ENCODE results near the gene OR6J1. TPM values are rescaled to one million over a fixed set of nuclear protein-coding genes. Genes with fewer than 3 reads are reported as not detected.
"Not testable (repeated sequence)": the region's sequence is repeated elsewhere in the genome, so short reads cannot be mapped to it uniquely, and the experiment has no call there.

The OR6J1 gene
- total RNA-seq, 2 experiments from 2014 or later: not detected

- H3K4me3 Mint-ChIP-seq, H3K9me3 Mint-ChIP-seq, DNase-seq, POLR2A ChIA-PET, H3K27ac Mint-ChIP-seq, CTCF ChIA-PET, H3K4me1 Mint-ChIP-seq, H3K27me3 Mint-ChIP-seq: not testable (repeated sequence)
- H3K36me3 Mint-ChIP-seq (ENCODE audit: low read depth): peaks cover 15% of the 10 kb centered on the region
Observed at GRCh38 chr14:22615765-22616164, 28.4 kb downstream of the OR6J1 start.

DNA sequence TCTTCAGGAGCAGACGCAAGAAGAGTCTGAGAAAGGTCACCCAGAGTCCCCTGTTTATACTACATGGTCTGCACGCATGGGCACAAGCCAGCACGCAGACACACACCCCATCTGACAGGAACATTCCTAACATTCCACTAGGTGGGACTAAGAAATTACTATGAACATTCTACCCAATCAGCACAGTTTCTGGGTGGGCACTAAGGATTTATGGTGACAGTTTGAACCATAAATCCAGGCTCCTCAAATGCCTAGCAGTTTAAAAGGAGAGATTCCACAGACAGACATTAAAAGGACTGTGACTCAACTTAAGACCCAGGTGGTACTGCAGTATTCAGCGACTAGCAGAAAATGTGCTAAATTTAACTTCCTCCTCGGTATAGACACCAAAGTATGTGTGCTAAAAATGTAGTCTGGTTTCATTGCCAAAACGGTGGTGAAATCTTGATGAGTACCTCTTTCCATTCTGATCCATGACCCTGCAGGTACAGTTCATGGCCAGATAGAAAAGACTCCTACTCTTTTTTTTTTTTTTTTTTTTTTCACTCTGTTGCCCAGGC is 29.8 kb downstream of the OR6J1 start:
- Mint-ChIP-seq H3K4me3 (no peak overlapping the region), H3K36me3 (ENCODE audit: low read depth) (peaks cover 25% of the 10 kb centered on the region), H3K27ac (no peak overlapping the region), H3K4me1 (no peaks in the 10 kb centered on the region), H3K27me3 (peaks cover 4% of the 10 kb centered on the region), H3K9me3 (no peaks in the 10 kb centered on the region)
- ChIA-PET CTCF (no interaction called here), POLR2A (no interaction called here)
- no peak for DNase-seq

- no peak overlapping the region for H3K27ac Mint-ChIP-seq
- H3K4me3 Mint-ChIP-seq: no peak overlapping the region
- CTCF ChIA-PET: no interaction called here
- H3K4me1 Mint-ChIP-seq: no peaks in the 10 kb centered on the region
- DNase-seq: no peak
- H3K9me3 Mint-ChIP-seq: no peaks in the 10 kb centered on the region
- POLR2A ChIA-PET: no interaction called here
- H3K27me3 Mint-ChIP-seq: no peaks in the 10 kb centered on the region
- peaks cover 26% of the 10 kb centered on the region for H3K36me3 Mint-ChIP-seq (ENCODE audit: low read depth)
Observed at GRCh38 chr14:22613736-22614239, 30.4 kb downstream of the OR6J1 start.

GRCh38 chr14:22613106-22613695 is 31.0 kb downstream of the OR6J1 start:
- Mint-ChIP-seq H3K4me1 (no peaks in the 10 kb centered on the region), H3K27me3 (no peaks in the 10 kb centered on the region), H3K36me3 (ENCODE audit: low read depth) (peaks cover 30% of the 10 kb centered on the region), H3K4me3 (no peak overlapping the region), H3K27ac (no peak overlapping the region), H3K9me3 (no peaks in the 10 kb centered on the region)
- ChIA-PET POLR2A (no interaction called here), CTCF (no interaction called here)
- no peak for DNase-seq

DNA sequence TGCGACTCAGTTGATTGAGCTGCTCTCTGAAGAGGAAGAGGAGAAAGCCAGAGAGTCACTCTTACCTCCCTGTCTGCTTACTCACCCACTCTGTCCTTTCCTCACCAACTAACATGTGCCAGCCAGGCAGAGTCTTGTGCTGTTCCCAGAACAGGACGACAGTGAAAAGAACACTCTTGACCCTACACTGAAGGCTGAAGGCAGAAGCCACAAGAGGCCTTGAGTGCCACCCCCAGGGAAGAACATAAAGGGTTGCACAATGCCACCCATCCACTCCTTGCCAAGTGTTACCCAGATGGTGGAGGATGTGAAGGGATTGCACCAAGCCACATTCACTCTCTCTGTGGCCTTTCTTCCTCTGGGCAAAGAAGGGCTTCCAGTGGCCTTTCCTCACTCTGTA is 33.2 kb downstream of the OR6J1 start:
- POLR2A ChIA-PET: interaction anchor here (1.4 to 2.2 kb wide), 2 partner anchors 22 to 155 kb away, joined by 4 to 6 read pairs; partner anchors contain the start of genes DAD1 and OXA1L
- Mint-ChIP-seq H3K4me3 (no peak overlapping the region), H3K36me3 (ENCODE audit: low read depth) (peaks cover 49% of the 10 kb centered on the region), H3K9me3 (no peaks in the 10 kb centered on the region), H3K27ac (no peak overlapping the region), H3K4me1 (no peaks in the 10 kb centered on the region), H3K27me3 (no peaks in the 10 kb centered on the region)
- CTCF ChIA-PET: interaction anchor here (1.3 kb wide), 1 partner anchor 21 kb away, joined by 3 read pairs; no protein-coding TSS in a partner anchor
- no peak for DNase-seq

DNA sequence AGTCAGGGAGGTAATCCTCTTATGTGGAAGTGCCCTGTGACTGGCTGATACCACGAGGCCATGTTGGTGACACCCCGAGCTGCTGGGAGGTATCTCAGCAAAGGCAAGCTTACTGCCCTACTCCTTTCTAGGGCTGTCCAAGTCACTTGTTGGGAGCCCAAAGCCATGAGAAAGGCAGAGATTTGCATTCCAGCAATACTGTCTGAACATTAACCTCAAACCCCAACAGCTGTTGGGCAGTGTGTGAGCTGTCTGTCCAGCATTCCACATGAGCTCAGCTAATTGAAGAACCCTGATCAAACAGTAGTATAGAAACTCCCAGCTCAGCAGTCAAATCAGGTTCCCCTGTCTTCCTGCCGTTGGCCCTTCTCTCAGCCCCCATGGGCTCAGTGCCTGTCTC is 36.9 kb downstream of the OR6J1 start:
- H3K36me3 Mint-ChIP-seq (ENCODE audit: low read depth): peaks cover 69% of the 10 kb centered on the region

DNA sequence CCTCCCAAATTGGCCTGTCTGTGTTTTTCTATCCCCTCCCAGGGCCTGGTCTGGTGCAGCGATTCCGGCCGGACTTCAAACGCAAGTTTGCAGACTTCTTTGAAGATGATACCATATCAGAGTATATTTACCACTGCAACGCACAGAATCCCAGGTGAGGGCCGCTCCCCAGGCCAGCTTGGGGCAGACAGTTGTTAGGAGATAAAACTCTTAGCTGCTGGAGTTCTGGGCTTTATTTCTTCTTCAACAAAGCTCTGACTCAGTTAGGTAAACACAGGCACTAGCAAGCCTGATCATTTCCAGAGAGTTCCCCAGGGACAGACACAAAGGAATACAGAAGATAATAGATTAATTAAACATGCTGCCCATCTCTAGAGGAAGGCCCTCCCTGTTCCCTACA is 37.8 kb downstream of the OR6J1 start:
- POLR2A ChIA-PET: no interaction called here
- Mint-ChIP-seq H3K4me3 (no peak overlapping the region), H3K9me3 (no peaks in the 10 kb centered on the region), H3K36me3 (ENCODE audit: low read depth) (peaks cover 70% of the 10 kb centered on the region), H3K4me1 (no peaks in the 10 kb centered on the region), H3K27ac (no peak overlapping the region), H3K27me3 (no peaks in the 10 kb centered on the region)
- CTCF ChIA-PET: no interaction called here
- no peak for DNase-seq

More for the DNA sequence above, 36.9 kb downstream of the OR6J1 start:
- no peak for DNase-seq
- POLR2A ChIA-PET: interaction anchor here (1.0 to 1.2 kb wide), 2 partner anchors 8 to 18 kb away, joined by 3 read pairs; partner anchors contain the start of gene DAD1
- Mint-ChIP-seq H3K4me1 (no peaks in the 10 kb centered on the region), H3K27me3 (no peaks in the 10 kb centered on the region), H3K9me3 (no peaks in the 10 kb centered on the region), H3K4me3 (no peak overlapping the region), H3K27ac (no peak overlapping the region)
- CTCF ChIA-PET: interaction anchor here (1.3 kb wide), 1 partner anchor 8 kb away, joined by 5 read pairs; no protein-coding TSS in a partner anchor

GRCh38 chr14:22602862-22603261 is 41.3 kb downstream of the OR6J1 start:
- no peaks in the 10 kb centered on the region for H3K9me3 Mint-ChIP-seq
- no peak overlapping the region for H3K27ac Mint-ChIP-seq

GRCh38 chr14:22601996-22602395 is 42.2 kb downstream of the OR6J1 start:
- Mint-ChIP-seq H3K4me3 (no peak overlapping the region), H3K27ac (no peak overlapping the region), H3K36me3 (ENCODE audit: low read depth) (peaks cover 54% of the 10 kb centered on the region), H3K9me3 (no peaks in the 10 kb centered on the region), H3K4me1 (peaks cover 25% of the 10 kb centered on the region), H3K27me3 (no peaks in the 10 kb centered on the region)
- POLR2A ChIA-PET: interaction anchor here (5.6 kb wide), 1 partner anchor 13 kb away, joined by 88 read pairs; the partner anchor contains the start of gene DAD1
- CTCF ChIA-PET: interaction anchor here (0.7 to 2.2 kb wide), 2 partner anchors 12 to 111 kb away, joined by 3 to 10 read pairs; partner anchors contain the start of gene DAD1
- DNase-seq: no peak

More at GRCh38 chr14:22602862-22603261, 41.3 kb downstream of the OR6J1 start:
- H3K4me3 Mint-ChIP-seq: no peak overlapping the region
- H3K36me3 Mint-ChIP-seq (ENCODE audit: low read depth): peaks cover 60% of the 10 kb centered on the region
- H3K27me3 Mint-ChIP-seq: no peaks in the 10 kb centered on the region
- peaks cover 21% of the 10 kb centered on the region for H3K4me1 Mint-ChIP-seq
- ChIA-PET CTCF (no interaction called here), POLR2A (interaction anchor here (1.5 kb wide), 1 partner anchor 13 kb away, joined by 3 read pairs; no protein-coding TSS in a partner anchor)
- DNase-seq: no peak

DNA sequence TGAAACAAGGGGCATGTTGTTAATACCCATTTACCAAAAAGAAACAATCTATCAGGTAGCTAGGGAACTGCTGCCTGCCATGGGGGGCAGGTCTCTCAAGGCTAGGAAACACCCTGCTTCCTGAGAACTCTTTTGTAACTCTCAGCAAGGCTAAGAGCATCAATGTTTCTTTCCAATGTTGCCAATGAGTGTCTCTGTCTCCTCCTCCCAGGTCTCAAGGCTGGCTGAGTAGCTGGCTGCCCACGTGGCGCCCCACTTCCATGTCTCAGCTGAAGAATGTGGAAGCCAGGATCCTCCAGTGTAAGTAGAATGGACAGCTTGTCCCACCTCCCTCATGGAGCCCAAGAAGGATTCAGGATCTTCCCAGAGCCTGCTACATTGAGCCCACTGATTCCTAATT is 42.7 kb downstream of the OR6J1 start:
- POLR2A ChIA-PET: interaction anchor here (5.6 kb wide), 1 partner anchor 12 kb away, joined by 88 read pairs; the partner anchor contains the start of gene DAD1
- no peak overlapping the region for H3K4me3 Mint-ChIP-seq
- peaks cover 50% of the 10 kb centered on the region for H3K36me3 Mint-ChIP-seq (ENCODE audit: low read depth)
- H3K4me1 Mint-ChIP-seq: peaks cover 25% of the 10 kb centered on the region
- H3K9me3 Mint-ChIP-seq: no peaks in the 10 kb centered on the region
- no peaks in the 10 kb centered on the region for H3K27me3 Mint-ChIP-seq
- no peak for DNase-seq
- CTCF ChIA-PET: interaction anchor here (0.6 to 5.5 kb wide), 6 partner anchors 12 to 633 kb away, joined by 3 to 41 read pairs (median 3); partner anchors contain the start of gene DAD1
- no peak overlapping the region for H3K27ac Mint-ChIP-seq

DNA sequence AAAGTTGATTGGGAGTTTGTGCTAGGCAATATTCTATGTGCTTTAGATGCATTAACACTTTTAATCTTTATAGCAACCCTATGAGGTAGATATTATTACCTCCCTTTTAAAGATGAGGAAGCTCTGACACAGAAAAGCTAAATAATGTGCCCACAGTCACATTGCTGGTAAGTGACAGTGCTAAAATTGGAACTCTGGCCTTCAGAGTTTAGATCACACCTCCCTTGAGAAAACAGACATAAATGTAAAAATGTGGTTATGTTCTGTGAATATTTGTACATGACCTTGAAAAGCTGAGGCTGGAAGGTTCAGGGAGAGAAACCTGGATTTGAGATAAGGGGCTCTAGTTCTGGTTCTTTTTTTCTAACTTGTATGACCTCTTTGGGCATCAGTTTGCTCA is 44.1 kb downstream of the OR6J1 start:
- no peak overlapping the region for H3K27ac Mint-ChIP-seq
- DNase-seq: no peak
- ChIA-PET CTCF (interaction anchor here (1.8 to 5.5 kb wide), 4 partner anchors 10 to 469 kb away, joined by 5 to 41 read pairs (median 8); partner anchors contain the start of gene DAD1), POLR2A (interaction anchor here (1.3 to 5.6 kb wide), 2 partner anchors 11 to 30 kb away, joined by 3 to 88 read pairs; partner anchors contain the start of gene DAD1)
- no peak overlapping the region for H3K4me3 Mint-ChIP-seq
- H3K9me3 Mint-ChIP-seq: no peaks in the 10 kb centered on the region
- H3K36me3 Mint-ChIP-seq (ENCODE audit: low read depth): peaks cover 38% of the 10 kb centered on the region
- peaks cover 4% of the 10 kb centered on the region for H3K27me3 Mint-ChIP-seq
- H3K4me1 Mint-ChIP-seq: peaks cover 25% of the 10 kb centered on the region

DNA sequence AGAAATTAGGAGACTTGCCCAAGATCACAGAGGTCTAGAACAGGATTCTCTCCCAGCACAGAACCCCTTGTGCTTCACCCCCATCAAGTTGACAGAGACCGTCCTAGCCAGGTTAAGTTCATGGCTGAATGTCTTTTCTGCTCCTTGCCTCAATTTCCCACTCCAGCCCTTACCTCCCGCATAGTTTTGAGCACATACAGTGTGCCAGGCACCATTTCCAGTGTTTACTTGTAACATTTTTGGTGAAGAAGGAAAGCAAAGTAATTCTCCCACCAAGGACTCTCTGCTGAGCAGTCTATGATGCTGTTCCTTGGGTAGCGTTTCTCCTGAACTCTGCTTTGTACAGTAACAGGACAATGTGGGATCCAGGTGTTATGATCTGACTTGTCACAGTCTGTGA is 44.8 kb downstream of the OR6J1 start:
- CTCF ChIA-PET: interaction anchor here (0.8 to 5.5 kb wide), 14 partner anchors 8 to 553 kb away, joined by 3 to 41 read pairs (median 5); partner anchors contain the start of genes DAD1, OR6J1 and OXA1L
- no peak for DNase-seq
- Mint-ChIP-seq H3K4me3 (peak overlapping the region; percentile 88), H3K27me3 (peaks cover 7% of the 10 kb centered on the region), H3K27ac (no peak overlapping the region), H3K4me1 (peaks cover 25% of the 10 kb centered on the region), H3K9me3 (no peaks in the 10 kb centered on the region), H3K36me3 (ENCODE audit: low read depth) (peaks cover 38% of the 10 kb centered on the region)
- POLR2A ChIA-PET: interaction anchor here (1.0 to 5.6 kb wide), 7 partner anchors 8 to 271 kb away, joined by 3 to 88 read pairs (median 4); partner anchors contain the start of genes DAD1 and OXA1L

GRCh38 chr14:22598896-22599244 is 45.3 kb downstream of the OR6J1 start:
- Mint-ChIP-seq H3K9me3 (no peaks in the 10 kb centered on the region), H3K36me3 (ENCODE audit: low read depth) (peaks cover 35% of the 10 kb centered on the region), H3K27ac (peak overlapping the region; percentile 69), H3K4me1 (peaks cover 25% of the 10 kb centered on the region), H3K4me3 (peak overlapping the region; percentile 88), H3K27me3 (peaks cover 11% of the 10 kb centered on the region)
- peak; percentile 45 for DNase-seq
- POLR2A ChIA-PET: interaction anchor here (1.0 to 5.6 kb wide), 7 partner anchors 9 to 272 kb away, joined by 3 to 88 read pairs (median 4); partner anchors contain the start of genes DAD1 and OXA1L
- CTCF ChIA-PET: interaction anchor here (0.6 to 5.5 kb wide), 17 partner anchors 9 to 773 kb away, joined by 3 to 41 read pairs (median 4); partner anchors contain the start of genes DAD1, OR6J1 and OXA1L
